Right renal cortex interstitium (tissue), 3 donors: ENCODE data around the gene SLC41A2. TPM values are rescaled to one million over a fixed set of nuclear protein-coding genes. Genes with fewer than 3 reads are reported as not detected.

Experiments
- DNase-seq, 3 donors: peaks; one replicate each; pipeline ENCODE4 v3.0.0-alpha.2; 2013; ENCODE audit warnings: low read depth in 3 of 3, low spot score in 2 of 3
- polyA plus RNA-seq, 3 donors: library from polyadenylated mRNA; unstranded; fragments of 120-200 nt; gene quantifications; one replicate each; pipeline ENCODE4 v1.2.1, GENCODE V29; 2013; ENCODE audit not compliant: insufficient read length in 3 of 3

Gene SLC41A2
- polyA plus RNA-seq, 3 donors: 4.3 to 5.7 (median 4.6) TPM

GRCh38 chr12:104933128-104933527, 25.0 kb downstream of the SLC41A2 start:
- no peak for DNase-seq

DNA sequence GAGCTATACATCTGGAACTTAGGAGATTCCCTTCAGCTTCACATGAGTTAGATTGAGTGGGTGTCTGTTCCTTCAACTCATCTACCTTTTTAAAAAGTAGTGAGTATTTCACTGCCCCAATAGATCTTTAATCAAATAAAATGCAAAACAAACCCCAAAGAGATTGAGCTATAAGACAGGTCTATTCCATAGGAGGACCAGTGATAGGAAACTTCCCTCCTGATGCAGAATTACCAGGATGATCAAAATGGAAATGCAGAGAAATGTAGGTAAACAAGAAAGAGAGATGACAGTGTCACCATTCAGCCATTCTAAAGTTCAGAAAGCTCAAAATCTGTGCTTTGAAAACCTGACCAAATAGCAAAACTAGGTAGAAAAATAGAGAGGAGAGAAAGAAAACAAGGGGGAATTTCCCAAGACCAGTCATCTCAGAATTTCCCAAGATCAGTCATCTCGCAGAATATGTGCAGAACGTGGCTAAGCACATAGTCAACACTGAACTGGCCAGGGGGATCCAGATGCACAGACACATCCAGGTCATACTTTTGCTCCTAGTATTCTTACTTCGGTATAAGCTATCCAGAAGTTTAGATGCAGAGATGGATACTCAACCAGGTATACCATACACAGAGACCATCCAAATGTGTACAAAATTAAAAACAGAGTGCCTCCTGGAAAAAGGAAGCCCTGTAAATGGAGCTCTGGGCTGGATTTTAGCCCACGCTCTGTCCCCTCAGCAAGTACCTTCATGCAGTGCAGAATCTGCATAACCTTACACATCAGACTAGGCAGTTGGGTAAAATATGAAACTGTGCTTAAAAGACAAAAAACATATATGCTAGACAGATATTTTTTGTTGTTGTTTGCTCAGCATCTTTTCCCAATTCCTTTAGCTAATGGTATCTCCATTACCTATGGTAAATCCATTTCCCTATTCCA, 27.4 kb downstream of the SLC41A2 start:
- DNase-seq: no peak

DNA sequence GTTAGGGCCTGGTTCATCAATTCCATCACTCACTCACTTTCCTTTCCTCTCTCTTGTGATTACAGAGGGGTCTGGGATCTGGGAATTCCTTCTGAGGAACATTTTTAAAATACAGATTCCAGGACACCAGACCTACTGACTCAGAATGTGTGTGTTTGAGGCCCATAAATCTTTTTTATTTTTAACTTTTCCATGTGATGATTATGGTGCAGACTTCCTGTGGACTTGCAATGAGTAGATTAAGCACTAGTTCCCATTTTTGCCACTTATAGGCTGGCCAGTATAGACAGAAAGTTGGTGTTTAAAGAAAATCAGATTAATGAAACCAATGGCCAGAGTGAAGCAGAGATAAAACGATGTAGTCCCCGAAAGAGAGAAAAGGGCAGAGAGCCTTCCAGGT, 28.1 kb downstream of the SLC41A2 start:
- DNase-seq: no peak

- DNase-seq: no peak
Measured at GRCh38 chr12:104929368-104929767, 28.7 kb downstream of the SLC41A2 start.

DNA sequence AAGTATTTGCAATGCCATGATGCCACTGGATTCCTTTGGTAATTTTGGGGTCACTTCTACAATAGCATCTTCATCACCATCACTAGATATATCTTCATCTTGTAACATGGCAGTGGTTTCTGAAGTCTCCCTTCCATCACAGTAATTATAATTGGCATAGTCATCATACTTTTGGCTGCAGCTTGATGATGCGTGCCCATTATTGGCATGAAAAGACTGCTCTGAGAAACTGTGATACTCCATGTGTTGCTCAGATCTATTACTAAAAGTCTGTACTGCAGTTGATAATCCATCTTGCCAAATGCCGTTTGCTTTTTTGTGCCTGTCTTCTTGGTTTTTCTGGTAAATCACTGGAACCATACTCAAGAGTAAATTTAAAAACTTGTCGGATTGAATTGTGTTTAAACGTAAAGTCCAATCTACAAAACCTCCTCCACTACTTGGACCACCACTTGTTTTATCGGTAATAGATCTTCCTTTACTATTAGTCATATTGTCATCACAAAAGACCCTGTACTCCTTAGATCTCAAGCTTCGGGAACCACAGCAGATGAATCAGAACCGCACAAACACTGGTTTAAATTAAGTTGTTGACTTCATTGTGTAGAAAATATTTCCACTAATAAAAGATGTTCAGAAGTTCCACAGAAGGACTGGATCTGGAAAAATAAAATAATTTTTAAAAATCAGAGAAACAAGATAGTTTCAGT, 29.9 kb downstream of the SLC41A2 start:
- no peak for DNase-seq

GRCh38 chr12:104925501-104925900, 32.6 kb downstream of the SLC41A2 start:
- no peak for DNase-seq

- no peak for DNase-seq
Measured at GRCh38 chr12:104921340-104921739, 36.8 kb downstream of the SLC41A2 start.

DNA sequence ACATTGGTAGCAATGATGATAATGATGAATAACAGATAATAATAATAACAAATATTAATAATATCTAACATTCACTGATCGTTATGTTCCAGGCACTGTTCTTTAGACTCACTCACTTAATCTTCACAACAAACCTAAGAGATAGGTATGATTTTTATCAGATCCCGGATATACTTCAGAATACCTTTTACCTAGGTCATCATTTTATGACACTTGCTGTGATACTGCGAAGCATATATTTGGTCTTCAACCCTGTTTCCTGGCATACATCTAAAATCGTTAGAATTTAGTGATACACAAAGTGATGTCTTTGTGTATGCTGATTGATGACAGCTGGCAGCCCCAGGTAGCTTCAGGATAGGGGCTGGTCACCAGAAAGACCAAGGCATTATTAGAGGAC, 46.1 kb downstream of the SLC41A2 start:
- no peak for DNase-seq

DNA sequence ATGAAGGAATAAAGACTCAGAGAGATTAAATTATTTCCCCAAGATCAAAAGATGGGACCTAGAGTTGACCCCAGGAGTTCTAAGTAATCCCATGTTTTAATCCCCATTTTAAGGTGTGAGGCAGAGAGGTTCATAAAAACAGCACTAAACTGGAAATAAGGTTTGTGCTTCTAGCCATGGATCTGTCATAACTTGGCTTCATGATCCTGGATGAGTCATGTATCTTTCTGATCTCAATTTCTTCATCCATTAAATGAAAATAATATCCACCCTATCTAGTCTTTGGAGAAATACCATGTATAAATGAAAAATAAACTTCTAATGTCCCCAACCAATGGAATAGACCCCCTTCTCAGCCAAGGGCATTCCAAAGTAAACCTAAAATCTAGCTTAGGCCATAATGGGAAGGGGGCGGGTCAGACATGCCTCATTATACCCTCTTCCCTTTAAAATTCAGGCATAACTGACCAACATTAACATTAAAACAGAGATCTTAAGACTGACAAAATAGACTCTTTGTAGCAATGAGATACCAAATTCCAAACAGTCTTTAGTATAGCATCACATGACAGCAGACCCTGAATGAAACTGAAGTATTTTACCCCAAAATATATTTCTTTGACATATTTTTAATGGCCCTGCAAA, 47.8 kb downstream of the SLC41A2 start:
- DNase-seq: no peak

DNA sequence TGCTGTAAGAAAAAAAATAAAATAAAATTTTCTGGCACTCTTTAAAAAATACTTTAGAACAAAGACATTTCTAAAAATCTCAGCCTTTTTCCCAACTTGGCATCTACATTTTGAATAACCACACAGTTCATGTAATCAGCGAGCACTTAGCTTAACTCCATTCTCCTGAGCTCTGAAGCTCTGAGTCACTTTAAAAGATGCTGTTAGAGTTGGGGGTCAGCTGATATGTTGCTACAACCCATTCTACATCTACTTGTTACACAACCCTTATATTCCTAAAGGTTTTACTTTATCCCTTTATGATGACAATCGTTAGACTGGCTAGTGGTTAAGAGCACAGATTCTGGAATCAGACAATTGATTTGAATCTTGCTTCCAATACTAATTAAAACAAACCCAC, 48.3 kb downstream of the SLC41A2 start:
- DNase-seq: no peak

Other genes starting within 250 kb of the SLC41A2 start
- gene NOPCHAP1, start 28.0 kb upstream of the SLC41A2 start, polyA plus RNA-seq: 10 to 100 TPM; 11.0 to 15.0 (median 12.3) TPM
- 1 to 10 TPM in 2 of 3 donors, under 1 TPM in 1; 0.64 to 1.4 (median 1.2) TPM for gene ALDH1L2, start 126.2 kb upstream of the SLC41A2 start, polyA plus RNA-seq
- gene WASHC4, start 149.4 kb upstream of the SLC41A2 start, polyA plus RNA-seq: 10 to 100 TPM; 49.3 to 58.6 (median 56.5) TPM